Measurements from ENCODE around the gene AAMP. TPM values are rescaled to one million over a fixed set of nuclear protein-coding genes. Genes with fewer than 3 reads are reported as not detected.

Gene AAMP
- total and polyA plus RNA-seq, 2 experiments from 2014 or later: 140 to 179 TPM

DNA sequence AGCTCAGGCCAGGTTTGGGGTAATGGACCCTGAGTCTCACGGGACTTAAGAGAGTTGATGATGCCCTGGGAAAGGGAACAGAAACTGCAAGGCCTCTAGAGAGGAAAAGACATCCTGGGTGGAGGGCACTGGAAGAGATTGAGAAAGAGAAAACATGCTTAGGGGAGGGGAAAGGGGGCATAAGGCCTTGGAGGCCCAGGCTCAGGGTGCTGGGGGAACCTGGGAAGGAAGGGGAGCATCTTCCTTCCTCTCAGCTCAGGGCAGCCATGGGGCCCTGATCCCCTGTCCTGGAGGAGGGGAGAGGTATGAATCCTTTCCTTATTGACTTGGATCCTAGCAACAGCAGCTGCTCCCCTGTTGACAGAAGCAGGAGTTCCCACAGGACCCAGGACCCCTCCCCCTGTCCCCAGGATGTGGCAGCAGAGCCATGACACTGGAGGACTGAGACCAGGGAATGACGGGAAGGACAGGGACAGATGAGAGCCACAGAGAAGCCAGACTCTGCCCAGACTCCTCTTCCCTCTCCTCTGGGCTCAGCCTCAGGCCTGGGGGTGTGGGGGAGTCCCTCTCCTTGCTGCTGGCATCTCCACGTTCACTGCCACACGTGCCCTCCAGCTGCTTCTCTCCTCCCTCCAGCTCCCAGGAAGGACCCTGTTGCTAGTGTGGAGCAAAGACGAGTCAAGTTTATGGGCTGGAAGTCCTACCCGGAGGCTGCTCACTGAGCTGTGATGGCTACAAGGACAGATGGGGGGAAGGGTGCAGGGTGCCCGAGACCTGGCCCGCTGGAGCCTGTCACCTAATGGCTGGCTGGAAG is 8.3 kb downstream of the AAMP start:
- Histone ChIP-seq H3K4me3 (no peak overlapping the region), H3K9me3 (ENCODE audit: low read depth) (no peaks in the 10 kb centered on the region), H3K27ac (peak overlapping the region; percentile 89), H3K4me2 (peak overlapping the region; percentile 57), H3K27me3 (no peaks in the 10 kb centered on the region), H3K36me3 (replicated peaks; ENCODE audit: insufficient read depth, low read depth) (no peaks in the 10 kb centered on the region), H3K79me2 (peaks cover 5% of the 10 kb centered on the region), H3K9me2 (replicated peaks; ENCODE audit: insufficient read depth) (no peaks in the 10 kb centered on the region), H3K4me1 (ENCODE audit: insufficient read depth) (peaks cover 54% of the 10 kb centered on the region), H2AFZ (no peak overlapping the region), H4K20me1 (ENCODE audit: insufficient read depth, poor library complexity, severe bottlenecking) (no peaks in the 10 kb centered on the region)
- 45% methylated on average over 8 of the region's 8 CpGs for WGBS (ENCODE audit: low lambda C conversion rate, missing lambda C conversion rate)
- TF ChIP-seq, protein P1, sequence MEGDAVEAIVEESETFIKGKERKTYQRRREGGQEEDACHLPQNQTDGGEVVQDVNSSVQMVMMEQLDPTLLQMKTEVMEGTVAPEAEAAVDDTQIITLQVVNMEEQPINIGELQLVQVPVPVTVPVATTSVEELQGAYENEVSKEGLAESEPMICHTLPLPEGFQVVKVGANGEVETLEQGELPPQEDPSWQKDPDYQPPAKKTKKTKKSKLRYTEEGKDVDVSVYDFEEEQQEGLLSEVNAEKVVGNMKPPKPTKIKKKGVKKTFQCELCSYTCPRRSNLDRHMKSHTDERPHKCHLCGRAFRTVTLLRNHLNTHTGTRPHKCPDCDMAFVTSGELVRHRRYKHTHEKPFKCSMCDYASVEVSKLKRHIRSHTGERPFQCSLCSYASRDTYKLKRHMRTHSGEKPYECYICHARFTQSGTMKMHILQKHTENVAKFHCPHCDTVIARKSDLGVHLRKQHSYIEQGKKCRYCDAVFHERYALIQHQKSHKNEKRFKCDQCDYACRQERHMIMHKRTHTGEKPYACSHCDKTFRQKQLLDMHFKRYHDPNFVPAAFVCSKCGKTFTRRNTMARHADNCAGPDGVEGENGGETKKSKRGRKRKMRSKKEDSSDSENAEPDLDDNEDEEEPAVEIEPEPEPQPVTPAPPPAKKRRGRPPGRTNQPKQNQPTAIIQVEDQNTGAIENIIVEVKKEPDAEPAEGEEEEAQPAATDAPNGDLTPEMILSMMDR (IDR thresholded peaks at IDR 0.05; ENCODE audit: poor library complexity): no peak
- no peak for TF ChIP-seq EZH2phosphoT487 (IDR thresholded peaks at IDR 0.05; ENCODE audit: low read depth, severe bottlenecking, unreplicated experiment)
- no peak for TF ChIP-seq EZH2 (IDR thresholded peaks at IDR 0.05; ENCODE audit: borderline replicate concordance)
- peak; percentile 53 for DNase-seq (ENCODE audit: low spot score)

- H3K4me1 ChIP-seq (ENCODE audit: insufficient read depth): peaks cover 54% of the 10 kb centered on the region
- H4K20me1 ChIP-seq (ENCODE audit: insufficient read depth, poor library complexity, severe bottlenecking): no peaks in the 10 kb centered on the region
- H3K9me3 ChIP-seq (ENCODE audit: low read depth): no peaks in the 10 kb centered on the region
- no peak within 1 kb of the TSS for H3K4me3 ChIP-seq
- DNase-seq (ENCODE audit: low spot score): peak; percentile 67
- H2AFZ ChIP-seq: no peak within 1 kb of the TSS
- H3K27me3 ChIP-seq: no peaks in the 10 kb centered on the region
- 41% methylated on average over 9 of the region's 10 CpGs for WGBS (ENCODE audit: low lambda C conversion rate, missing lambda C conversion rate)
- H3K9me2 ChIP-seq (replicated peaks; ENCODE audit: insufficient read depth): no peaks in the 10 kb centered on the region
- H3K79me2 ChIP-seq: peaks cover 5% of the 10 kb centered on the region
- peak within 1 kb of the TSS; percentile 89 for H3K27ac ChIP-seq
- TF ChIP-seq, protein P1 (IDR thresholded peaks at IDR 0.05; ENCODE audit: poor library complexity): peak; percentile 8
- no peak for TF ChIP-seq EZH2phosphoT487 (IDR thresholded peaks at IDR 0.05; ENCODE audit: low read depth, severe bottlenecking, unreplicated experiment)
- peaks cover 3% of the 10 kb centered on the region for H3K36me3 ChIP-seq (replicated peaks; ENCODE audit: insufficient read depth, low read depth)
- H3K4me2 ChIP-seq: peak within 1 kb of the TSS; percentile 57
Observed at GRCh38 chr2:218260742-218261422, 9.1 kb downstream of the AAMP start, which contains the start of gene GPBAR1. Gene GPBAR1 (plus strand): TSS chr2:218261015. CDS start chr2:218262725, 1,710 bp downstream.

GRCh38 chr2:218260166-218260565 is 9.8 kb downstream of the AAMP start:
- H3K9me3 ChIP-seq (ENCODE audit: low read depth): no peaks in the 10 kb centered on the region
- H3K9me2 ChIP-seq (replicated peaks; ENCODE audit: insufficient read depth): no peaks in the 10 kb centered on the region
- peak overlapping the region; percentile 89 for H3K27ac ChIP-seq
- no peak for DNase-seq (ENCODE audit: low spot score)
- peaks cover 8% of the 10 kb centered on the region for H3K36me3 ChIP-seq (replicated peaks; ENCODE audit: insufficient read depth, low read depth)
- TF ChIP-seq EZH2phosphoT487 (IDR thresholded peaks at IDR 0.05; ENCODE audit: low read depth, severe bottlenecking, unreplicated experiment) (no peak), EZH2 (IDR thresholded peaks at IDR 0.05; ENCODE audit: borderline replicate concordance) (no peak)
- TF ChIP-seq, protein P1 (IDR thresholded peaks at IDR 0.05; ENCODE audit: poor library complexity): no peak
- H3K4me3 ChIP-seq: no peak overlapping the region
- 85% methylated on average over 5 of the region's 5 CpGs for WGBS (ENCODE audit: low lambda C conversion rate, missing lambda C conversion rate)
- H3K79me2 ChIP-seq: peaks cover 5% of the 10 kb centered on the region
- no peaks in the 10 kb centered on the region for H3K27me3 ChIP-seq
- H2AFZ ChIP-seq: no peak overlapping the region
- peak overlapping the region; percentile 57 for H3K4me2 ChIP-seq
- H4K20me1 ChIP-seq (ENCODE audit: insufficient read depth, poor library complexity, severe bottlenecking): no peaks in the 10 kb centered on the region
- peaks cover 52% of the 10 kb centered on the region for H3K4me1 ChIP-seq (ENCODE audit: insufficient read depth)

Measured in hepatocyte (in vitro differentiated cells).